GM21447 (cell line): ENCODE measurements around the gene DNAH17.

Experiments
- ATAC-seq: cut with Tn5 transposase; IDR thresholded peaks from one replicate; pipeline ENCODE4 v1.9.1; 2021; ENCODE audit not compliant: unreplicated experiment

The DNAH17 gene

GRCh38 chr17:78416791-78417530 is 160.2 kb downstream of the DNAH17 start:
- no peak for ATAC-seq

- ATAC-seq = no peak
Measured at GRCh38 chr17:78415821-78416711, 161.1 kb downstream of the DNAH17 start.

DNA sequence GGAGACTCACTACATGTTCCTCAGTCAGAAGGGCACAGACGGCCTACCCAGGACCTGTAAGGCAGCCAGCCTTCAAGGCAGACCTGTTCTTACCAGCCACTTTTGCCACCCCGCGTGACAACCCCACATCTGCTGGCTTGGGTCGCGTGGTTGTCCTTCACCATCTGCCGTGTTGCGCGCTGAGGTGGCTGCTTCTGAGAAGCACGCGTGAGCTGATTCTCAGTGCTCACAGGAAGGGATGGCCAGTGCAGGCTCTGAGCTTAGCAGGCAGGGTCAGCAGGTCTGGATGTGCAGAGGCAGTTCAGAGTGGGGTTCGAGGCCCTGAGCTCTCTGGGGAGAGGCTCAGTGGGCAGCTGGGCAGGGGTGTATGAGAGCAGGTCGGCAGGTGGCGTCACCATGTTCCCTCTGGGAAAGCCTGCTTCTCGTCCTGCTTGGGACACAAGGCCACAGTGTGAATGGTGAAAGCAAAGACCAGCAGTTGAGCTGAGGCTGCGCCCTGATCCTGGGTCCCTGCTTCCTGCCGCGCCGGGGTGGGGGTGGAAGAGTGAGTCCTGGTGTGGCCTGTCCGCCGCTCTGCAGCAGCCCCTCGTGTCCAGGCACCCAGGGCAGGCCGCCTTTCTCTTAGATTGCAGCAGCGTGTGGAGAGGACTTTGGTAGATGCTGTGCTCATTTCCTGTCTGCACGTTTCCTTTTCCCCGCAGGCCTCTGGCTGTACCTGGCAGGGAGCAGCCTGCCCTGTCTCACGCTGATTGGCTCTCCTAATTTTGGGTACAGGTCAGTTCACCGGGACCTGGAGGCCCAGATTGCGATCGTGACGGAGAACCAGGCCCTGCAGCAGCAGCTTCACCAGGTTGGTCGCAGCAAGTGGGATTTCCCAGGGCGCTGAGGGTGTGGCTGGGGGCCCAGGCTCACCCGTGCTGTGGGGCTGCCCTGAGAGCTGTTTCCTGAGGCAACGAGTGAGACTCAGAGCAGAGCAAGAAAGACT is 162.7 kb downstream of the DNAH17 start:
- ATAC-seq = no peak

GRCh38 chr17:78412403-78412802 is 164.8 kb downstream of the DNAH17 start:
- no peak for ATAC-seq

GRCh38 chr17:78411241-78411857 is 165.8 kb downstream of the DNAH17 start:
- ATAC-seq = no peak

DNA sequence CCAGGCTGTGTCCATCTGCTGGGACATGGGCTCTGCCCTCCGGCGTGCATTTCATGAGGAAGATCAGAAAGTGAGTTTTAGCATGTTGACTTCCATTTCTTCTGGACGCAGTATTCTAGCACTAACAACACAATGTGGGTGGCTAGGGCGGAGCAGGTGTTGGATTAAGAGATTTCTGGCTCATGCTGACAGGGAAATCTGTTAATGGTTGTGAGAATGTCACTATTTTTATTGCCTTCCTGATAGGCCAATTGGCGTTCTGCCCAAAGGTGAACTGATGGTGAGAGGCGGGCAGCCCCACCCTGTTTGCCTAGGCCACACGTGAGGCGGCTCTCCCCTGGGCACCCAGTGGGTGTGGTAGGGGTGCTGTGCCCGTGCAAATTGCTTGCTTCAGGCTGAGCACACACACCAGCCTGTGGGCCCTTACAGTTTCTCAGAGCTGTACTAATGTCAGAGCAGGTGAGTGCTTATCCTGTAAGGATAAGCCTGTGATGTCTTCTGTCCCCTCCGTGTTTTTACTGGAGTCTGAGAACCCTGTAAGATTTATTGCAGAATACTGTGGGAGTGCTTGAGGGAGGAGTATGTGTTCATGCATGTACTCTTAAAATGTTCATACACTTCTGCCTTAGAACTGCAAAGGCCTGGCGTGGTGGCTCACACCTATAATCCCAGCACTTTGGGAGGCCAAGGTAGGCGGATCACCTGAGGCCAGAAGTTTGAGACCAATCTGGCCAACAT is 167.8 kb downstream of the DNAH17 start:
- no peak for ATAC-seq

- ATAC-seq = no peak
Measured at GRCh38 chr17:78408476-78409050, 168.6 kb downstream of the DNAH17 start.

- ATAC-seq = no peak
Measured at GRCh38 chr17:78407387-78408000, 169.7 kb downstream of the DNAH17 start.

- ATAC-seq = no peak
Measured at GRCh38 chr17:78406920-78407319, 170.3 kb downstream of the DNAH17 start.

GRCh38 chr17:78406396-78406795 is 170.8 kb downstream of the DNAH17 start:
- ATAC-seq = no peak

GRCh38 chr17:78403822-78404221 is 173.4 kb downstream of the DNAH17 start:
- no peak for ATAC-seq

DNA sequence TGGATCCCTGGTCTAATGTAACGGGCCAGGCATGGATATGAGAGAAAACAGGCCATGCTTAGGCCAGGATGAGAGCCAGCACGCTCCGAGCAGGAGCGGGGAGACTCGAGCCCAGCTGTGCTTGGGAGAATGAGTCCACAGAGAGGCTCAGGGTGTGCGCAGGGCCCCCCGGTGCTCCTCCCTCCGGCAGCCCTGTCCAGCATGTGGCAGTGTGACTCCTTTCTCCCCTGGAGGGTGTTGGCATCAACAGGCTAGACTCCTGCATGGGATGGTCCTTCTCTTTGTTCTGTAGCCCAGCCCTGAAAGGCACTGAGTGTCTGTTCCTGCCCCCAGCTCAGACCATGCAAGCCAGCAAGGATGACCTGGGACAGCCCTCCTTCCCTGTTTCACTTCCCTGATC is 175.3 kb downstream of the DNAH17 start:
- no peak for ATAC-seq

GRCh38 chr17:78401246-78401645 is 175.9 kb downstream of the DNAH17 start:
- ATAC-seq = no peak

DNA sequence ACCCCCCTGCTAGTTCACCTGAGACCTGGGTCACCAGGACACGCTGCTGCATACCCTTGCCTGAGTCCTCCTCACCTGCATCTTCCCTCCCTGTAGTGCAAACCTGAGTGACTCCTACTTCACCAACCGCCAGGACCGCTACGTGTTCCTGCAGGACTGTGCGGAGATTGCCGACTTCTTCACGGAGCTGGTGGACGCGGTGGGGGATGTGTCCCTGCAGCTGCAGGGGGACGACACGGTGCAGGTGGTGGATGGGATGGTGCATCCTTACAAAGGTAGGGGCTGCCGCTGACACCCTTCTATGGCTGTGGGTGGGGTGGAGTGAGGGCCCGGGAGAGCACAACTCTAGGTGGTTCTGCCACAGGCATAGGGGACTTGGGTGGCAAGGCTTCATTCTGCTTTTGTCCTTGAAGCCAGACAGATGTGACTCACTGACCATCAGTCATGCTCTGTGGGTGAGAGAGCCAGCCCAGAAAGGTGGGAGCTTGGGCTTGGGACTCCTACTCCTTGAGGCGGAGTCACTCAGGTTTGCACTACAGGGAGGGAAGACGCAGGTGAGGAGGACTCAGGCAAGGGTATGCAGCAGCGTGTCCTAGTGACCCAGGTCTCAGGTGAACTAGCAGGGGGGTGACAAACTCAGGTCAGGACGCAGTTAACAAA is 176.5 kb downstream of the DNAH17 start:
- ATAC-seq = no peak

DNA sequence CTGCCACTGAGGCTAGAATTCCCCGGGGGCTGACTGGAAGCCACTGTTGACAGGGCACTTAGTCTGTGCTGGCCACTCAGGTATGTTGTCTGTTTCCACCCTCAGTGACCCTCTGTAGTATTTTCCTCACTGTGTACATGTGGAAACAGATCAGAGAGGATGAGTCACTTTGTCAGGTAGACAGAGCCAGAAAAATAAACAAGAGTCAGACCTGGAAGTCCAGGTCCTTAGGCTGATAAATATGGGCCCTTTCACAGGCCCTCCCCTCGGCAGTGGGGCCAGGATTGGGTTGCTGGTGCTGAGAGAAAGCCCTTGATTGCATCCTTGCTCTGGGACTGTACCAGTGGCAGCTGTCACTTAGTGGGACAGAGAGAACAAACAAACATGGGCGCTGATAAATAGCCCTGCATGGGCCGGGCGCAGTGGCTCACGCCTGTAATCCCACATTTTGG is 177.5 kb downstream of the DNAH17 start:
- no peak for ATAC-seq

GRCh38 chr17:78399028-78399692 is 178.0 kb downstream of the DNAH17 start:
- no peak for ATAC-seq

- ATAC-seq = no peak
Measured at GRCh38 chr17:78398390-78398789, 178.8 kb downstream of the DNAH17 start.

GRCh38 chr17:78397681-78398101 is 179.5 kb downstream of the DNAH17 start:
- ATAC-seq = no peak
